Endodermal cell (in vitro differentiated cells): ENCODE results near the gene ADIPOR1. TPM values are rescaled to one million over a fixed set of nuclear protein-coding genes. Genes with fewer than 3 reads are reported as not detected.

Experiments used
- DNase-seq: peaks from one replicate; pipeline ENCODE4 v3.0.0-alpha.2; 2017
- H3K27ac ChIP-seq: 2 replicates; pipeline ENCODE4 v1.5.1; 2013; ENCODE audit warnings: mild to moderate bottlenecking, low read depth, low read length, moderate library complexity
- H3K27me3 ChIP-seq: 2 replicates; pipeline ENCODE4 v1.6.1; 2013; ENCODE audit warnings: mild to moderate bottlenecking, low read length, moderate library complexity; ENCODE audit not compliant: insufficient read depth, control insufficient read depth, poor library complexity, severe bottlenecking
- H3K36me3 ChIP-seq: 2 replicates; pipeline ENCODE4 v1.7.0; 2013; ENCODE audit warnings: mild to moderate bottlenecking, low read length, moderate library complexity; ENCODE audit not compliant: control insufficient read depth, insufficient read depth
- H3K4me1 ChIP-seq: one replicate; pipeline ENCODE4 v1.7.0; 2013; ENCODE audit warnings: low read length; ENCODE audit not compliant: control insufficient read depth, insufficient read depth
- H3K4me3 ChIP-seq: 2 replicates; pipeline ENCODE4 v1.5.1; 2013; ENCODE audit warnings: mild to moderate bottlenecking, low read length, moderate library complexity
- H3K9ac ChIP-seq: 2 replicates; pipeline ENCODE4 v1.6.1; 2013; ENCODE audit warnings: mild to moderate bottlenecking, low read length, moderate library complexity; ENCODE audit not compliant: poor library complexity, severe bottlenecking; ENCODE audit errors: extremely low read depth
- H3K9me3 ChIP-seq: 2 replicates; pipeline ENCODE4 v1.6.1; 2013; ENCODE audit warnings: mild to moderate bottlenecking, low read length, moderate library complexity; ENCODE audit not compliant: control insufficient read depth
- H3K27ac Mint-ChIP-seq: 2 replicates; pipeline ENCODE4 v1.8.0; 2020; ENCODE audit warnings: mixed read lengths
- H3K27me3 Mint-ChIP-seq: 2 replicates; pipeline ENCODE4 v1.8.0; 2021; ENCODE audit warnings: mild to moderate bottlenecking, mixed read lengths; ENCODE audit not compliant: insufficient read depth
- H3K36me3 Mint-ChIP-seq: 2 replicates; pipeline ENCODE4 v1.8.0; 2020; ENCODE audit warnings: low read depth, mixed read lengths
- H3K4me1 Mint-ChIP-seq: 2 replicates; pipeline ENCODE4 v1.8.0; 2020; ENCODE audit warnings: mixed read lengths
- H3K4me3 Mint-ChIP-seq: 2 replicates; pipeline ENCODE4 v1.8.0; 2020; ENCODE audit warnings: mild to moderate bottlenecking, moderate library complexity, mixed read lengths
- H3K9me3 Mint-ChIP-seq: 2 replicates; pipeline ENCODE4 v1.8.0; 2020; ENCODE audit warnings: mild to moderate bottlenecking, mixed read lengths
- CTCF ChIP-seq: fragments of 200-600 bp; sonication (generic); conservative IDR thresholded peaks from 2 replicates; pipeline ENCODE4 v1.5.0; 2021; ENCODE audit warnings: antibody characterized with exemption, mild to moderate bottlenecking
- WGBS, 2 experiments: methylation state at CpG; one replicate each; pipeline versions ENCODE4 v1.1.5 to v1.1.7; 2013; ENCODE audit warnings: missing lambda C conversion rate in 2 of 2, mixed read lengths in 1 of 2; ENCODE audit not compliant: insufficient coverage in 1 of 2, insufficient read length in 1 of 2; 5-methylcytosine and 5-hydroxymethylcytosine counted together
- total RNA-seq, 2 donors: library from RNA; stranded (reverse); fragmentation: NEBNext Ultra II Directional in 1 of 2; extraction: Animal tissue kit (Norgen Biotek cat#: 25700) in 1 of 2; gene quantifications; 2 replicates in 1 of 2; 3 replicates in 1 of 2; pipeline ENCODE4 v1.2.1, GENCODE V29; 2021

The ADIPOR1 gene
- total RNA-seq, 2 donors from 2014 or later: 68.1 to 79.7 TPM

GRCh38 chr1:202968895-202969295, 10.8 kb upstream of the ADIPOR1 start:
- Histone ChIP-seq H3K4me1 (peaks cover 14% of the 10 kb centered on the region), H3K4me3 (no peak overlapping the region), H3K27ac (no peak overlapping the region), H3K36me3 (peaks cover 8% of the 10 kb centered on the region), H3K9ac (no peak overlapping the region), H3K27me3 (peaks cover 9% of the 10 kb centered on the region), H3K9me3 (no peaks in the 10 kb centered on the region)
- no peaks in the 10 kb centered on the region for H3K9me3 Mint-ChIP-seq
- peaks cover 3% of the 10 kb centered on the region for H3K27me3 Mint-ChIP-seq
- H3K4me1 Mint-ChIP-seq: peaks cover 36% of the 10 kb centered on the region
- H3K27ac Mint-ChIP-seq: peak overlapping the region; percentile 42
- H3K36me3 Mint-ChIP-seq: peaks cover 2% of the 10 kb centered on the region
- peak overlapping the region; percentile 14 for H3K4me3 Mint-ChIP-seq
- peak; percentile 78 for DNase-seq
- 45% methylated on average over 5 of the region's 5 CpGs; no CpG with 5 or more reads in 1 of the 2 experiments for WGBS, 2 experiments
- peak; percentile 85 for TF ChIP-seq CTCF

DNA sequence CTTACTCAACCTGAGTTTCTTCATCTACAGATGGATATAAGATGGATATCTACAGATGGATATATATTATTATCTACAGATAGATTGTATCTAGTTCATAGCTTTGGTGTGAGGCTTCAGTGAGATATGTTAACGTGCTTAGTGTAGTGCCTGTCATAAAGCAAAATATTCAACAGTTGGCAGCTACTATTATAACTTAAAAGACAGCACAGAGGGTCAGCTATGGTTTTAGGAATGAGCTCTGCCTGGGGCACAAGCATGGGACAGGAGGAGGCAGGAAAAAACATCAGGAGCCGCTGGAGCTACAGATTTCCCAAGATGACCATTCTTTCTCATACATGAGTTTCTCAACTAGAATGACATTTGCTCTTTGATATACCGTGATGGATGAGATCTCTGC, 10.2 kb upstream of the ADIPOR1 start:
- H3K36me3 Mint-ChIP-seq: peaks cover 2% of the 10 kb centered on the region
- peak overlapping the region; percentile 79 for H3K4me3 Mint-ChIP-seq
- WGBS, 2 experiments: 87 to 91% methylated on average over 3 of the region's 3 CpGs
- no peak overlapping the region for H3K9ac ChIP-seq
- peak overlapping the region; percentile 81 for H3K4me3 ChIP-seq
- peaks cover 3% of the 10 kb centered on the region for H3K27me3 Mint-ChIP-seq
- H3K4me1 Mint-ChIP-seq: peaks cover 36% of the 10 kb centered on the region
- TF ChIP-seq CTCF: no peak
- H3K4me1 ChIP-seq: peaks cover 14% of the 10 kb centered on the region
- DNase-seq: no peak
- H3K27me3 ChIP-seq: peaks cover 4% of the 10 kb centered on the region
- H3K27ac ChIP-seq: no peak overlapping the region
- no peaks in the 10 kb centered on the region for H3K9me3 Mint-ChIP-seq
- no peaks in the 10 kb centered on the region for H3K9me3 ChIP-seq
- peaks cover 13% of the 10 kb centered on the region for H3K36me3 ChIP-seq
- H3K27ac Mint-ChIP-seq: no peak overlapping the region

- Histone ChIP-seq H3K36me3 (peaks cover 19% of the 10 kb centered on the region), H3K27ac (no peak overlapping the region), H3K9ac (peak overlapping the region; percentile 41), H3K9me3 (no peaks in the 10 kb centered on the region), H3K4me1 (peaks cover 14% of the 10 kb centered on the region), H3K4me3 (peak overlapping the region; percentile 81), H3K27me3 (no peaks in the 10 kb centered on the region)
- DNase-seq: no peak
- H3K36me3 Mint-ChIP-seq: peaks cover 5% of the 10 kb centered on the region
- H3K9me3 Mint-ChIP-seq: no peaks in the 10 kb centered on the region
- H3K27ac Mint-ChIP-seq: peak overlapping the region; percentile 83
- H3K4me1 Mint-ChIP-seq: peaks cover 36% of the 10 kb centered on the region
- WGBS, 2 experiments: 18% methylated on average over 18 to 21 of the region's 21 CpGs
- no peak for TF ChIP-seq CTCF
- peak overlapping the region; percentile 79 for H3K4me3 Mint-ChIP-seq
- H3K27me3 Mint-ChIP-seq: peaks cover 3% of the 10 kb centered on the region
Observed at GRCh38 chr1:202967684-202968281, 9.7 kb upstream of the ADIPOR1 start.
